WI38 (cell line): ENCODE measurements around the gene PCSK5.

Experiments used
- H3K4me3 ChIP-seq: 2 replicates; pipeline ENCODE4 v1.5.1; 2011; ENCODE audit warnings: low read depth, mild to moderate bottlenecking, control low read depth, low read length
- CTCF ChIP-seq: IDR thresholded peaks from 2 replicates; pipeline ENCODE4 v1.5.1; 2012; ENCODE audit warnings: low read depth, mild to moderate bottlenecking, control low read depth, low read length

The PCSK5 gene

GRCh38 chr9:75910731-75911130, 20.3 kb downstream of the PCSK5 start:
- no peak for TF ChIP-seq CTCF

GRCh38 chr9:75911390-75911789, 20.9 kb downstream of the PCSK5 start:
- TF ChIP-seq CTCF = no peak
- H3K4me3 ChIP-seq = no peak overlapping the region

More at GRCh38 chr9:75910731-75911130, 20.3 kb downstream of the PCSK5 start:
- H3K4me3 ChIP-seq = no peak overlapping the region

GRCh38 chr9:75912951-75913350, 22.5 kb downstream of the PCSK5 start:
- TF ChIP-seq CTCF = no peak

GRCh38 chr9:75914002-75914401, 23.5 kb downstream of the PCSK5 start:
- no peak for TF ChIP-seq CTCF
- no peak overlapping the region for H3K4me3 ChIP-seq

More at GRCh38 chr9:75912951-75913350, 22.5 kb downstream of the PCSK5 start:
- no peak overlapping the region for H3K4me3 ChIP-seq

GRCh38 chr9:75914883-75915452, 24.5 kb downstream of the PCSK5 start:
- no peak overlapping the region for H3K4me3 ChIP-seq
- TF ChIP-seq CTCF = no peak

GRCh38 chr9:75918154-75918553, 27.7 kb downstream of the PCSK5 start:
- TF ChIP-seq CTCF = no peak
- no peak overlapping the region for H3K4me3 ChIP-seq

- TF ChIP-seq CTCF = no peak
- H3K4me3 ChIP-seq = no peak overlapping the region
Measured at GRCh38 chr9:75918909-75919308, 28.4 kb downstream of the PCSK5 start.
